Loucy (cell line): ENCODE measurements around the gene FAF1.

Experiments used
- H2AFZ ChIP-seq: fragments of 200-600 bp; sonication (generic); 2 replicates; pipeline ENCODE4 v1.6.0; 2016; ENCODE audit warnings: antibody characterized with exemption, mild to moderate bottlenecking, low read length, moderate library complexity
- H3F3A ChIP-seq: fragments of 200-600 bp; 2 replicates; pipeline ENCODE4 v1.6.0; 2016; ENCODE audit warnings: antibody characterized with exemption, low read depth, mild to moderate bottlenecking
- H3K27me3 ChIP-seq: fragments of 200-600 bp; sonication (generic); 2 replicates; pipeline ENCODE4 v1.6.1; 2014; ENCODE audit warnings: low read length, mild to moderate bottlenecking; ENCODE audit not compliant: insufficient read depth, poor library complexity, severe bottlenecking
- H3K36me3 ChIP-seq: fragments of 200-600 bp; sonication (generic); 2 replicates; pipeline ENCODE4 v1.6.1; 2016; ENCODE audit warnings: low read length; ENCODE audit not compliant: insufficient read depth
- H3K4me1 ChIP-seq: fragments of 200-600 bp; sonication (generic); 2 replicates; pipeline ENCODE4 v1.5.1; 2014; ENCODE audit warnings: low read length, mild to moderate bottlenecking; ENCODE audit not compliant: insufficient read depth, poor library complexity, severe bottlenecking
- H3K4me2 ChIP-seq: fragments of 200-600 bp; sonication (generic); 2 replicates; pipeline ENCODE4 v1.6.0; 2014; ENCODE audit warnings: antibody characterized with exemption, low read length, low read depth, mild to moderate bottlenecking; ENCODE audit not compliant: poor library complexity, severe bottlenecking
- H3K4me3 ChIP-seq: fragments of 200-600 bp; sonication (generic); 2 replicates; pipeline ENCODE4 v1.5.1; 2014; ENCODE audit warnings: low read length, mild to moderate bottlenecking, mixed read lengths; ENCODE audit not compliant: poor library complexity, severe bottlenecking
- H3K79me2 ChIP-seq: fragments of 200-600 bp; sonication (generic); 2 replicates; pipeline ENCODE4 v1.6.1; 2014; ENCODE audit warnings: low read length; ENCODE audit not compliant: insufficient read depth
- H3K9ac ChIP-seq: fragments of 200-600 bp; sonication (generic); 2 replicates; pipeline ENCODE4 v1.6.0; 2014; ENCODE audit warnings: mild to moderate bottlenecking, low read depth, low read length, moderate library complexity; ENCODE audit not compliant: poor library complexity, severe bottlenecking
- H3K9me2 ChIP-seq: fragments of 200-600 bp; sonication (generic); replicated peaks from 2 replicates; pipeline ENCODE4 v1.6.1; 2016; ENCODE audit warnings: low read depth, low read length, mixed read lengths
- H3K9me3 ChIP-seq: fragments of 200-600 bp; sonication (generic); 2 replicates; pipeline ENCODE4 v1.6.1; 2014; ENCODE audit warnings: mild to moderate bottlenecking, antibody characterized with exemption, low read length, low read depth; ENCODE audit not compliant: insufficient read depth
- H4K20me1 ChIP-seq: fragments of 200-600 bp; sonication (generic); 2 replicates; pipeline ENCODE4 v1.6.0; 2014; ENCODE audit warnings: antibody characterized with exemption, low read length, mild to moderate bottlenecking; ENCODE audit not compliant: insufficient read depth, poor library complexity, severe bottlenecking
- CTCF ChIP-seq: fragments of 200-600 bp; sonication (generic); conservative IDR thresholded peaks from 2 replicates; pipeline ENCODE4 v1.5.1; 2014; ENCODE audit warnings: mild to moderate bottlenecking, antibody characterized with exemption, low read length
- EZH2phosphoT487 ChIP-seq: fragments of 200-600 bp; IDR thresholded peaks from 2 replicates; pipeline ENCODE4 v1.6.1; 2018; ENCODE audit warnings: antibody characterized with exemption, mild to moderate bottlenecking, moderate library complexity, borderline replicate concordance

FAF1 gene

GRCh38 chr1:50853325-50853724, 106.7 kb downstream of the FAF1 start:
- 0 out of 2 replicates have a peak, but pooled peaks cover 2% of the 10 kb centered on the region for H3K9me3 ChIP-seq
- no peak for TF ChIP-seq EZH2phosphoT487
- no peak for TF ChIP-seq CTCF
- H3K4me2 ChIP-seq = peak overlapping the region; percentile 14
- H4K20me1 ChIP-seq = peaks cover 10% of the 10 kb centered on the region
- peaks cover 10% of the 10 kb centered on the region; the same call in 1 of the 2 replicates for H3K36me3 ChIP-seq
- H3K79me2 ChIP-seq = peaks cover 53% of the 10 kb centered on the region
- peaks cover 16% of the 10 kb centered on the region for H3K4me1 ChIP-seq
- H3K4me3 ChIP-seq = no peak overlapping the region
- H3F3A ChIP-seq = no peaks in the 10 kb centered on the region
- no peak overlapping the region for H2AFZ ChIP-seq
- H3K27me3 ChIP-seq = no peaks in the 10 kb centered on the region
- H3K9me2 ChIP-seq = no peaks in the 10 kb centered on the region
- no peak overlapping the region for H3K9ac ChIP-seq

DNA sequence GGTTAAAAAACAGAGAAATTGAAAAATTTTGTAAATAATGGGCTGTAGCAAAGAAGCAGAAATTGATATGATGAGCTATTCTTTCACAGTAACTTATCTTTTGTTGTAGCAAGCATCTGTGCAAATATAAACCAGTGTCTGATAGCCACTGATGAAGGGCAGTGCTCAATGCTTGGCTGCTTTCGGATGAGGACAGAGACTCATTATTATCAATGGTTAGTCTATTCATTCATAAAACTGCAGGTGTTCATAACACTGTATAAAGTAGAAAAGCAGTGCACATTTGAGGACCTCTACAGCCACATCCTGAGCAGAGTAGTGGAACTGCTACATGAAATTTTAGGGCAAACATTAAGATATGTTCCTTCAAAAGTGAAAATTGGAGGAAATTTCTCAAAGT, 107.2 kb downstream of the FAF1 start:
- peaks cover 16% of the 10 kb centered on the region for H3K4me1 ChIP-seq
- H2AFZ ChIP-seq = no peak overlapping the region
- no peaks in the 10 kb centered on the region for H3K9me2 ChIP-seq
- no peak overlapping the region for H3K9ac ChIP-seq
- H4K20me1 ChIP-seq = peaks cover 10% of the 10 kb centered on the region
- no peak overlapping the region for H3K4me3 ChIP-seq
- no peaks in the 10 kb centered on the region for H3F3A ChIP-seq
- peak overlapping the region; percentile 3 for H3K4me2 ChIP-seq
- peaks cover 10% of the 10 kb centered on the region; the same call in 1 of the 2 replicates for H3K36me3 ChIP-seq
- H3K79me2 ChIP-seq = peaks cover 53% of the 10 kb centered on the region
- H3K9me3 ChIP-seq = peaks cover 6% of the 10 kb centered on the region
- TF ChIP-seq CTCF = no peak
- TF ChIP-seq EZH2phosphoT487 = no peak
- H3K27me3 ChIP-seq = no peaks in the 10 kb centered on the region

DNA sequence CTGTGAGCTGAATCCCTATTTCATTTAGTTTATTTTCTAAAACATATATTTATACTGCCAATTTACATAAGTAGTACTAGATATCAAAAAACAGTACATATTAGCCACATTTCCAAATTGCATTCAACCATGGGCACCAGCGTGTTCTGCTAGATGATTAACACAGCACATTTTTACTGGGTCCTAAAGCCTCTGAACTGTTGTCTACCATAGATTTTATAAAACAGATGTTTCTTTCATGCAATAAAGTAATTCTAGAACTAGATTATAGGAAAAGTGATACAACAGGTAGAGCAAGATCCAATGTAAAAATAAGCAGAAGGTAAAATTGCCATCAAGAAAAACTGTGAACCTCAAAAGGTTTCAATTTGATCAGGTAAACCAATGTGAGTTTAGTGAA, 108.6 kb downstream of the FAF1 start:
- H3K4me3 ChIP-seq = no peak overlapping the region
- no peaks in the 10 kb centered on the region for H3K9me2 ChIP-seq
- no peak overlapping the region for H3K4me2 ChIP-seq
- H3F3A ChIP-seq = no peaks in the 10 kb centered on the region
- peaks cover 17% of the 10 kb centered on the region for H3K9me3 ChIP-seq
- no peak overlapping the region for H3K9ac ChIP-seq
- H2AFZ ChIP-seq = no peak overlapping the region
- peaks cover 10% of the 10 kb centered on the region for H4K20me1 ChIP-seq
- H3K36me3 ChIP-seq = peaks cover 10% of the 10 kb centered on the region; the same call in 1 of the 2 replicates
- no peak for TF ChIP-seq CTCF
- TF ChIP-seq EZH2phosphoT487 = no peak
- H3K27me3 ChIP-seq = no peaks in the 10 kb centered on the region
- H3K79me2 ChIP-seq = peaks cover 64% of the 10 kb centered on the region
- peaks cover 21% of the 10 kb centered on the region for H3K4me1 ChIP-seq
